Suprapubic skin (tissue), 4 donors: ENCODE measurements around the gene MGAT5.

ENCODE experiments used
- POLR2A ChIP-seq, 2 donors: fragments of 450-650 bp; IDR thresholded peaks; one replicate each; pipeline ENCODE4 v1.6.1; 2017; ENCODE audit warnings: antibody characterized with exemption in 2 of 2, mild to moderate bottlenecking in 2 of 2, moderate library complexity in 2 of 2
- POLR2AphosphoS5 ChIP-seq, 3 donors: sonication (generic); formaldehyde crosslinking; IDR thresholded peaks; one replicate each; pipeline ENCODE4 v1.6.1; 2017; ENCODE audit warnings: antibody characterized with exemption in 3 of 3
- TF ChIP-seq, protein P1 (sequence below), 2 donors: fragments of 200-600 bp in 1 of 2; fragments of 450-650 bp in 1 of 2; sonication (generic) in 1 of 2; IDR thresholded peaks; one replicate each; pipeline ENCODE4 v1.5.1; 2016 to 2019; ENCODE audit warnings: antibody characterized with exemption in 2 of 2, mild to moderate bottlenecking in 1 of 2, moderate library complexity in 1 of 2

GRCh38 chr2:134406311-134406710 is 152.4 kb downstream of the MGAT5 start:
- TF ChIP-seq POLR2A (IDR thresholded peaks at IDR 0.05) (no peak), POLR2AphosphoS5 (IDR thresholded peaks at IDR 0.05) (no peak)
- TF ChIP-seq, protein P1, sequence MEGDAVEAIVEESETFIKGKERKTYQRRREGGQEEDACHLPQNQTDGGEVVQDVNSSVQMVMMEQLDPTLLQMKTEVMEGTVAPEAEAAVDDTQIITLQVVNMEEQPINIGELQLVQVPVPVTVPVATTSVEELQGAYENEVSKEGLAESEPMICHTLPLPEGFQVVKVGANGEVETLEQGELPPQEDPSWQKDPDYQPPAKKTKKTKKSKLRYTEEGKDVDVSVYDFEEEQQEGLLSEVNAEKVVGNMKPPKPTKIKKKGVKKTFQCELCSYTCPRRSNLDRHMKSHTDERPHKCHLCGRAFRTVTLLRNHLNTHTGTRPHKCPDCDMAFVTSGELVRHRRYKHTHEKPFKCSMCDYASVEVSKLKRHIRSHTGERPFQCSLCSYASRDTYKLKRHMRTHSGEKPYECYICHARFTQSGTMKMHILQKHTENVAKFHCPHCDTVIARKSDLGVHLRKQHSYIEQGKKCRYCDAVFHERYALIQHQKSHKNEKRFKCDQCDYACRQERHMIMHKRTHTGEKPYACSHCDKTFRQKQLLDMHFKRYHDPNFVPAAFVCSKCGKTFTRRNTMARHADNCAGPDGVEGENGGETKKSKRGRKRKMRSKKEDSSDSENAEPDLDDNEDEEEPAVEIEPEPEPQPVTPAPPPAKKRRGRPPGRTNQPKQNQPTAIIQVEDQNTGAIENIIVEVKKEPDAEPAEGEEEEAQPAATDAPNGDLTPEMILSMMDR (IDR thresholded peaks at IDR 0.05) = no peak
